SK-N-SH treated with all-trans-retinoic acid at 6 μM for 48 hours (cell line): Measurements from ENCODE around the gene TTLL7.

ENCODE experiments used
- ARNTL ChIP-seq: fragments of 450-650 bp; formaldehyde crosslinking; IDR thresholded peaks from 2 replicates; pipeline ENCODE4 v1.5.0; 2020; ENCODE audit warnings: low read depth, mild to moderate bottlenecking, moderate library complexity, borderline replicate concordance
- CSDC2 ChIP-seq: fragments of 250-450 bp; sonication (Bioruptor Pico); IDR thresholded peaks from 2 replicates; pipeline ENCODE4 v1.5.0; 2020; ENCODE audit warnings: mild to moderate bottlenecking, moderate library complexity
- ESRRG ChIP-seq: fragments of 250-450 bp; sonication (Bioruptor Pico); IDR thresholded peaks from 2 replicates; pipeline ENCODE4 v1.6.1; 2021; ENCODE audit warnings: mild to moderate bottlenecking
- GLIS3 ChIP-seq: fragments of 250-450 bp; sonication (Bioruptor Pico); IDR thresholded peaks from 2 replicates; pipeline ENCODE4 v1.5.0; 2020; ENCODE audit warnings: mild to moderate bottlenecking, moderate library complexity
- PPARA ChIP-seq: fragments of 250-450 bp; sonication (Bioruptor Pico); IDR thresholded peaks from 2 replicates; pipeline ENCODE4 v1.5.0; 2020; ENCODE audit warnings: mild to moderate bottlenecking, borderline replicate concordance
- TCF4 ChIP-seq: fragments of 250-450 bp; sonication (Bioruptor Pico); IDR thresholded peaks from 2 replicates; pipeline ENCODE4 v1.8.0; 2021; ENCODE audit warnings: mild to moderate bottlenecking, moderate library complexity, borderline replicate concordance
- ZFP3 ChIP-seq: fragments of 250-450 bp; sonication (Bioruptor Pico); IDR thresholded peaks from 2 replicates; pipeline ENCODE4 v1.5.0; 2020; ENCODE audit warnings: mild to moderate bottlenecking, moderate library complexity
- ZFP30 ChIP-seq: fragments of 450-650 bp; formaldehyde crosslinking; IDR thresholded peaks from 2 replicates; pipeline ENCODE4 v1.5.0; 2022; ENCODE audit warnings: mild to moderate bottlenecking, moderate library complexity
- ZNF565 ChIP-seq: fragments of 450-650 bp; formaldehyde crosslinking; conservative IDR thresholded peaks from 2 replicates; pipeline ENCODE4 v1.5.0; 2020; ENCODE audit warnings: low read depth, mild to moderate bottlenecking, moderate library complexity
- ZNF70 ChIP-seq: fragments of 450-650 bp; formaldehyde crosslinking; IDR thresholded peaks from 2 replicates; pipeline ENCODE4 v1.5.0; 2020; ENCODE audit warnings: mild to moderate bottlenecking, moderate library complexity
- ZNF8 ChIP-seq: fragments of 450-650 bp; formaldehyde crosslinking; IDR thresholded peaks from 2 replicates; pipeline ENCODE4 v1.5.0; 2020; ENCODE audit warnings: mild to moderate bottlenecking, moderate library complexity
- TF ChIP-seq, protein P1 (sequence below): fragments of 250-450 bp; sonication (Bioruptor Pico); IDR thresholded peaks from 2 replicates; pipeline ENCODE4 v1.8.0; 2020; ENCODE audit warnings: mild to moderate bottlenecking, moderate library complexity, borderline replicate concordance
- TF ChIP-seq, protein P2 (sequence below): fragments of 250-450 bp; sonication (Bioruptor Pico); IDR thresholded peaks from 2 replicates; pipeline ENCODE4 v1.5.1; 2020; ENCODE audit warnings: low read depth, mild to moderate bottlenecking, moderate library complexity
- TF ChIP-seq, protein P3 (sequence below): fragments of 250-450 bp; sonication (Bioruptor Pico); IDR thresholded peaks from 2 replicates; pipeline ENCODE4 v1.5.1; 2021; ENCODE audit warnings: mild to moderate bottlenecking, moderate library complexity

DNA sequence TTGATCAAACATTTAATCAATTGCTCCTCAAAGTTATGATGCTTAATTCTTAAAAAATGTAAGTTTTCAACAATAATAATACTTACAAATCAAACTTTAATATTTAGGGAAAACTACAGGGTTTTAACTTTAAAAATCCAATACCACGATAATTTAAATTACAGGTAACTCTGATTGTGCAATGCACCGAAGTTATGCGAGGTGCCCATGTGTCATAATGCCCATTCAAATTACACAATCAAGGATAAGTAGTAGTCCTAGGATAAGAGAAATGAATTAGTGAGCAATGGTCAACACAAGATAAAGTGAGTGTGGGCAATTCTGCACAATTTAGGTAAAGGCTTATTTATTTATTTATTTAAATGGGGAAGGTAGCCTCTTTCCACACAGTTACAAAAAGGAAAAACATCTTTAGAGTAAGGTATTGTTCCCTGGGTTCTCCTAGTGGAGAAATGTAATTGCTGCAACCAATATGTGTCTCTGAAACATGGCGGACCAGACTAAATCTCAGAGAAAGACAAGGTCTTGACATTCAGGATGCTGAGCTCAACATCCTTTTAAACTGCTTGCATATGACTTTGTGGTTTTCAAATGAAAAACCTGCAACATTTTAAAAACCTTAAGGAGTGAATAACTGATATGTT, 164.2 kb downstream of the TTLL7 start:
- TF ChIP-seq ARNTL (CRISPR knock-in tag) (no peak), ZNF70 (CRISPR knock-in tag) (no peak), ZNF8 (CRISPR knock-in tag) (no peak), GLIS3 (CRISPR knock-in tag) (no peak), CSDC2 (no peak), ZFP3 (CRISPR knock-in tag) (no peak), ZFP30 (no peak), PPARA (CRISPR knock-in tag) (no peak), ZNF565 (CRISPR knock-in tag) (no peak), TCF4 (no peak), ESRRG (no peak)
- TF ChIP-seq, protein P1, sequence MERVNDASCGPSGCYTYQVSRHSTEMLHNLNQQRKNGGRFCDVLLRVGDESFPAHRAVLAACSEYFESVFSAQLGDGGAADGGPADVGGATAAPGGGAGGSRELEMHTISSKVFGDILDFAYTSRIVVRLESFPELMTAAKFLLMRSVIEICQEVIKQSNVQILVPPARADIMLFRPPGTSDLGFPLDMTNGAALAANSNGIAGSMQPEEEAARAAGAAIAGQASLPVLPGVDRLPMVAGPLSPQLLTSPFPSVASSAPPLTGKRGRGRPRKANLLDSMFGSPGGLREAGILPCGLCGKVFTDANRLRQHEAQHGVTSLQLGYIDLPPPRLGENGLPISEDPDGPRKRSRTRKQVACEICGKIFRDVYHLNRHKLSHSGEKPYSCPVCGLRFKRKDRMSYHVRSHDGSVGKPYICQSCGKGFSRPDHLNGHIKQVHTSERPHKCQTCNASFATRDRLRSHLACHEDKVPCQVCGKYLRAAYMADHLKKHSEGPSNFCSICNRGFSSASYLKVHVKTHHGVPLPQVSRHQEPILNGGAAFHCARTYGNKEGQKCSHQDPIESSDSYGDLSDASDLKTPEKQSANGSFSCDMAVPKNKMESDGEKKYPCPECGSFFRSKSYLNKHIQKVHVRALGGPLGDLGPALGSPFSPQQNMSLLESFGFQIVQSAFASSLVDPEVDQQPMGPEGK (CRISPR knock-in tag): no peak
- TF ChIP-seq, protein P2, sequence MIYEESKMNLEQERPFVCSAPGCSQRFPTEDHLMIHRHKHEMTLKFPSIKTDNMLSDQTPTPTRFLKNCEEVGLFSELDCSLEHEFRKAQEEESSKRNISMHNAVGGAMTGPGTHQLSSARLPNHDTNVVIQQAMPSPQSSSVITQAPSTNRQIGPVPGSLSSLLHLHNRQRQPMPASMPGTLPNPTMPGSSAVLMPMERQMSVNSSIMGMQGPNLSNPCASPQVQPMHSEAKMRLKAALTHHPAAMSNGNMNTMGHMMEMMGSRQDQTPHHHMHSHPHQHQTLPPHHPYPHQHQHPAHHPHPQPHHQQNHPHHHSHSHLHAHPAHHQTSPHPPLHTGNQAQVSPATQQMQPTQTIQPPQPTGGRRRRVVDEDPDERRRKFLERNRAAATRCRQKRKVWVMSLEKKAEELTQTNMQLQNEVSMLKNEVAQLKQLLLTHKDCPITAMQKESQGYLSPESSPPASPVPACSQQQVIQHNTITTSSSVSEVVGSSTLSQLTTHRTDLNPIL (CRISPR knock-in tag): no peak
- TF ChIP-seq, protein P3, sequence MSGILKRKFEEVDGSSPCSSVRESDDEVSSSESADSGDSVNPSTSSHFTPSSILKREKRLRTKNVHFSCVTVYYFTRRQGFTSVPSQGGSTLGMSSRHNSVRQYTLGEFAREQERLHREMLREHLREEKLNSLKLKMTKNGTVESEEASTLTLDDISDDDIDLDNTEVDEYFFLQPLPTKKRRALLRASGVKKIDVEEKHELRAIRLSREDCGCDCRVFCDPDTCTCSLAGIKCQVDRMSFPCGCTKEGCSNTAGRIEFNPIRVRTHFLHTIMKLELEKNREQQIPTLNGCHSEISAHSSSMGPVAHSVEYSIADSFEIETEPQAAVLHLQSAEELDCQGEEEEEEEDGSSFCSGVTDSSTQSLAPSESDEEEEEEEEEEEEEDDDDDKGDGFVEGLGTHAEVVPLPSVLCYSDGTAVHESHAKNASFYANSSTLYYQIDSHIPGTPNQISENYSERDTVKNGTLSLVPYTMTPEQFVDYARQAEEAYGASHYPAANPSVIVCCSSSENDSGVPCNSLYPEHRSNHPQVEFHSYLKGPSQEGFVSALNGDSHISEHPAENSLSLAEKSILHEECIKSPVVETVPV (CRISPR knock-in tag): no peak
